Thyroid gland (tissue), 4 donors: ENCODE data around the gene DNAJB12. TPM values are rescaled to one million over a fixed set of nuclear protein-coding genes. Genes with fewer than 3 reads are reported as not detected.

Experiments used
- DNase-seq, 2 donors: peaks; one replicate each; pipeline ENCODE4 v3.0.0-alpha.2; 2019
- H3K27ac ChIP-seq, 3 donors: fragments of 200-600 bp; sonication (generic); 1 replicate in 2 of 3; 2 replicates in 1 of 3; pipeline ENCODE4 v1.5.1; 2016 to 2019; ENCODE audit warnings: mild to moderate bottlenecking in 1 of 3, moderate library complexity in 1 of 3
- H3K27me3 ChIP-seq: fragments of 200-600 bp; sonication (generic); one replicate; pipeline ENCODE4 v1.5.1; 2019
- H3K36me3 ChIP-seq, 2 donors: fragments of 200-600 bp; sonication (generic); one replicate each; pipeline ENCODE4 v1.5.1; 2016 to 2019
- H3K4me1 ChIP-seq, 2 donors: fragments of 200-600 bp; sonication (generic); one replicate each; pipeline ENCODE4 v1.5.1; 2017 to 2019
- H3K4me3 ChIP-seq, 3 donors: fragments of 200-600 bp; sonication (generic); replicated peaks in 1 of 3; 1 replicate in 2 of 3; 2 replicates in 1 of 3; pipeline ENCODE4 v1.5.1; 2016; ENCODE audit warnings: mild to moderate bottlenecking in 1 of 3
- H3K9me3 ChIP-seq: fragments of 200-600 bp; sonication (generic); one replicate; pipeline ENCODE4 v1.5.1; 2017
- POLR2A ChIP-seq, 2 donors: fragments of 450-650 bp; IDR thresholded peaks; one replicate each; pipeline ENCODE4 v1.6.1; 2017; ENCODE audit warnings: antibody characterized with exemption in 2 of 2, mild to moderate bottlenecking in 2 of 2, moderate library complexity in 1 of 2
- WGBS, 2 donors: methylation state at CpG; one replicate each; pipeline ENCODE4 v1.1.5; 2017; 5-methylcytosine and 5-hydroxymethylcytosine counted together
- intact Hi-C: fragments of 100-400 bp; cut with DNase I; formaldehyde crosslinking; loops from one replicate; pipeline ENCODE4 v1.15.1; 2023
- small RNA-seq: library from RNA; depleted of rRNA; stranded (forward); fragments of <200 nt; gene quantifications from one replicate; pipeline ENCODE3, GENCODE V24; 2016
- total RNA-seq, 4 donors: library from RNA; depleted of rRNA; stranded (reverse); fragments of >200 nt; gene quantifications; one replicate each; pipeline ENCODE4 v1.2.3, GENCODE V29; 2016
- TF ChIP-seq, protein P1 (sequence below), 6 experiments: fragments of 200-600 bp in 3 of 6; fragments of 450-650 bp in 3 of 6; sonication (generic) in 3 of 6; IDR thresholded peaks; one replicate each; pipeline ENCODE4 v1.5.1; 2016 to 2019; ENCODE audit warnings: antibody characterized with exemption in 6 of 6, mild to moderate bottlenecking in 2 of 6, inconsistent platforms in 1 of 6, moderate library complexity in 1 of 6

Gene DNAJB12
- total RNA-seq, 4 donors from 2014 or later = 31.6 to 49.7 (median 44.1) TPM

DNA sequence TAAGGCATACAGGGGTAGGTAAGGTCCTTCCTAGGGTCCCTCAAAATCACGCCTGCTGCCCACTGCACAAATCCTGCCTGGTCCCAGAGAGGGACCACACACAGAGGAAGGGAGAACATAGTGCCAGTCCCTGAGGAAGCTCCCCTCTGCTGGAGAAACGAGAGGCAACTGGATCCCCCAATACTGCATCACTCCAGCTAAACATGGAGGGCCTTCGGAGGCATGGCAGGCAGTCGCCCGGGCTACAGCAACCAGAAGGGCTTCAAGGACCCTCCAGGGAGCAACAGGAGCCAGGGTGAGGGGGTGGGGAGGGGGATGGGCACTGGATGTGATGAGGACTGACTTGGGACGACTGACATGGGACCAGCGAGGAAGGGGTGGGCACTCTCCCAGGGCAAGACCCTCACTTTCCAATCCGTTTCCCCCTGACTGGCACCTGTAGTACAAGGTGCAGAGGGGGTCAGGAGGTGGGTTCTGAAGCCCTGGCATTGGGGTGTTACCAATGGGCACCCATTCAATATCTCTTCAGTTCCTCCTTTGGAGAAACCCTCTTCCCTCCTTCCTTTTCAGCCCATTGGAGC lies 59.3 kb downstream of the DNAJB12 start:
- Histone ChIP-seq H3K36me3 (no peaks in the 10 kb centered on the region), H3K4me1 (peaks cover 12 to 19% of the 10 kb centered on the region in 2 donors), H3K27me3 (no peaks in the 10 kb centered on the region), H3K27ac (no peak overlapping the region), H3K9me3 (no peaks in the 10 kb centered on the region), H3K4me3 (no peak overlapping the region)
- intact Hi-C loops = no loop called here
- 62 to 83% methylated on average over 8 of the region's 8 CpGs for WGBS, 2 donors
- no peak for DNase-seq
- TF ChIP-seq, protein P1, sequence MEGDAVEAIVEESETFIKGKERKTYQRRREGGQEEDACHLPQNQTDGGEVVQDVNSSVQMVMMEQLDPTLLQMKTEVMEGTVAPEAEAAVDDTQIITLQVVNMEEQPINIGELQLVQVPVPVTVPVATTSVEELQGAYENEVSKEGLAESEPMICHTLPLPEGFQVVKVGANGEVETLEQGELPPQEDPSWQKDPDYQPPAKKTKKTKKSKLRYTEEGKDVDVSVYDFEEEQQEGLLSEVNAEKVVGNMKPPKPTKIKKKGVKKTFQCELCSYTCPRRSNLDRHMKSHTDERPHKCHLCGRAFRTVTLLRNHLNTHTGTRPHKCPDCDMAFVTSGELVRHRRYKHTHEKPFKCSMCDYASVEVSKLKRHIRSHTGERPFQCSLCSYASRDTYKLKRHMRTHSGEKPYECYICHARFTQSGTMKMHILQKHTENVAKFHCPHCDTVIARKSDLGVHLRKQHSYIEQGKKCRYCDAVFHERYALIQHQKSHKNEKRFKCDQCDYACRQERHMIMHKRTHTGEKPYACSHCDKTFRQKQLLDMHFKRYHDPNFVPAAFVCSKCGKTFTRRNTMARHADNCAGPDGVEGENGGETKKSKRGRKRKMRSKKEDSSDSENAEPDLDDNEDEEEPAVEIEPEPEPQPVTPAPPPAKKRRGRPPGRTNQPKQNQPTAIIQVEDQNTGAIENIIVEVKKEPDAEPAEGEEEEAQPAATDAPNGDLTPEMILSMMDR (IDR thresholded peaks at IDR 0.05) = no peak
- TF ChIP-seq POLR2A (IDR thresholded peaks at IDR 0.05) = no peak

DNA sequence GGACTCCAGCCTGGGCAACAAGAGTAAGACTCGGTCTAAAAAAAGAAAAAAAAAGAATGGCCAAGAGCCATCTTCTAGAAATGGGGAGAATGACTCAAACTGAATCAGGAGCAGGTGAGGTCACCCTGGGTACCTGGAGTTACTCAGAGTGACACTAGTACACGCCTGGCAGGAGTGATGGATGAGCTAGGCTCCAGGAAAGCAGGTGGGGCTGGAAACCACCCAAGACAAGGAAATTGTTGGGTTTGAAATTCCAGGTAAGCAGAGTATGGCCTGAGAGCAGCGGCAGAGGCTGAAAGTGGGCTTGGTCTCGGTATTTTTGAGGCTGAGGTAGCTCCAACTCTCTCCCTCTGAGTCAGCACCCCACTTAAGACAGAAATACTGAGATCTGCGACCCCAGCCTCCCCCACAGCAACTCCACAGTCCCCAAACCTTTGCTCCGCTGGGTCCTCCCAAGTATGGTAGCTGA lies 62.5 kb downstream of the DNAJB12 start:
- peaks cover 4 to 10% of the 10 kb centered on the region in 2 donors for H3K4me1 ChIP-seq
- H3K9me3 ChIP-seq = no peaks in the 10 kb centered on the region
- 47 to 60% methylated on average over 5 to 6 of the region's 6 CpGs for WGBS, 2 donors
- DNase-seq = peak; percentile 66
- H3K27ac ChIP-seq = peak overlapping the region in 1 of 3 donors; percentile 26
- no peak overlapping the region for H3K4me3 ChIP-seq
- intact Hi-C loops = no loop called here
- no peaks in the 10 kb centered on the region for H3K36me3 ChIP-seq
- H3K27me3 ChIP-seq = no peaks in the 10 kb centered on the region
- TF ChIP-seq, protein P1 (IDR thresholded peaks at IDR 0.05) = no peak

DNA sequence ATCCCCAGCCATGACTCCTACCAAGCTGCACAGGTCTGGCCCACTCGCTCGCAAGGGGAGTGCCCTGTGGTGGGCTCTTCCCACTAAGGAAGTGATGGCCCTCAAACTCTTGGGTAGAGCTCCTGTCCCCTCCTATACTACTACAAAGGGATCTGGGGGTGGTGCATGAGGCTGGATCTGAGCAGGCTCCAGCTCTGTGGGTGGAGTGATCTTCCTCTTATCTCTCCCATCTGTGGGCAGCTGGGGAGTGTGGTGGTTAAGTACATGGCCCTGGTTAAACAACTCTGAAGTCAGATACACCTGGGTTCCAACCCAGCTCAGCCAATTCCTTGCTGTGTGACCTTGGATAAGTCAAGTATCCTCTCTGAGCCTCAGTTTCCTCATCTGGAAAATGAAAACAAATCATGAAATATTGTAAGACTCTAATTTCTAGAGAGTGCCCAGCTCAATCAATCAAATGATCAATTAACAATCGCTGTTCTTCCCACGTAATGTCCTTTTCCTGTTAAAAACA lies 63.6 kb downstream of the DNAJB12 start:
- Histone ChIP-seq H3K4me3 (no peak overlapping the region), H3K36me3 (no peaks in the 10 kb centered on the region), H3K27ac (no peak overlapping the region), H3K27me3 (no peaks in the 10 kb centered on the region), H3K9me3 (no peaks in the 10 kb centered on the region), H3K4me1 (peaks cover 8 to 10% of the 10 kb centered on the region in 2 donors)
- WGBS, 2 donors = 98 to 100% methylated on average over 4 of the region's 4 CpGs
- DNase-seq = no peak
- intact Hi-C loops = no loop called here
- TF ChIP-seq POLR2A (IDR thresholded peaks at IDR 0.05) = no peak

DNA sequence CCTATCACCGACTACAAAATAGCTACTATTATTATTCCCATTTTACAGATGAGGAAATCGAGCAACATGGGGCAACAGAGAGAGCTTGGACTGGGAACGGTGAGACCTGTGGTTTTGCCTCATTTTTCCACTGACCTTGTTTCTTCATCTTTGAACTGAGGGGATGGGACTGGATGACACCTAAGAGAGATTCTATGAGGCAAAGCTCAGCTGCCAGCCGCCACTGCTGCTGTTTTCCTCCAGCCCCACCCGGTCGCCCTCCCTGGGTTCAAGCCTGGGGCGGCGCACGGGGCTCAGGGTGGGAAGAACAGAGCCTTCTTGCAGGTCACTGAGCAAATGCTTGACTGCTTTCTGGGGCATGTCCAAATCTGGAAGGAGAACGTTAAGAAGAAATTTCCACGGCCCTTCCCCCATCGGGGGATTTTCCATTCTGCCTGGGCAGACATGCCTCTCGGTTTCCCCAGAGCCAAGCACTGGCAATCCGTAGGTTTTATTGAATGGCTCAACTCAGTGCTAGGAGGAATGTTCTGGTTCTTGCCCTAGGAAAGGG lies 68.7 kb downstream of the DNAJB12 start:
- peaks cover 16 to 18% of the 10 kb centered on the region in 2 donors for H3K4me1 ChIP-seq
- H3K4me3 ChIP-seq = no peak overlapping the region
- intact Hi-C loops = no loop called here
- no peaks in the 10 kb centered on the region for H3K36me3 ChIP-seq
- peak overlapping the region; percentile 77 to 91 (median 88) for H3K27ac ChIP-seq
- 35 to 42% methylated on average over 10 to 14 of the region's 14 CpGs for WGBS, 2 donors
- DNase-seq = peak; percentile 95 to 96
- TF ChIP-seq, protein P1 (IDR thresholded peaks at IDR 0.05) = peak in 1 of 6 experiments; percentile 20
- peak in 1 of 2 donors; percentile 46 for TF ChIP-seq POLR2A (IDR thresholded peaks at IDR 0.05)
- no peaks in the 10 kb centered on the region for H3K27me3 ChIP-seq
- H3K9me3 ChIP-seq = no peaks in the 10 kb centered on the region

DNA sequence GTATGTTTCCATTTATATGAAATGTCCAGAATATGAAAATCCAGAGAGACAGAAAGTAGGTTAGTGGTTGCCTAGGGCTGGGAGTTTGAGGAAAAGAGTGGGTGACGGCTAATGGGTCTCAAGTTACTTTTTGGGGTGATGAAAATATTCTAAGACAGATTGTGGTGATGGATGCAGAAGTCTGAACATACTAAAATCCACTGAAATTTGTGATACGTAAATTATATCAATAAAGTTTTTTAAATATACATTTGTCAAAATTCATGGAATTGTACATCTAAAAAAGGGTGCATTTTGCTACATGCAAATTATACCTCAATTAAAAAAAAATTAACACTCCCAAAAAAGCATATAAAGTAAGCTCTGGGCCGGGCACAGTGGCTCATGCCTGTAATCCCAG lies 71.6 kb downstream of the DNAJB12 start:
- DNase-seq = no peak
- Histone ChIP-seq H3K9me3 (no peaks in the 10 kb centered on the region), H3K36me3 (no peaks in the 10 kb centered on the region), H3K27ac (no peak overlapping the region), H3K4me1 (peaks cover 16 to 18% of the 10 kb centered on the region in 2 donors), H3K27me3 (no peaks in the 10 kb centered on the region), H3K4me3 (no peak overlapping the region)
- 64 to 83% methylated on average over 3 of the region's 3 CpGs for WGBS, 2 donors
- intact Hi-C loops = no loop called here
- no peak for TF ChIP-seq POLR2A (IDR thresholded peaks at IDR 0.05)
- TF ChIP-seq, protein P1 (IDR thresholded peaks at IDR 0.05) = no peak

Small RNA genes within 50 kb of the gene (small RNA-seq; reads per million reads assigned to genes)
- not detected for gene RNU6-805P

Other genes with a start within 250 kb of the DNAJB12 start
- gene ANAPC16, start 138.9 kb downstream of the DNAJB12 start, total RNA-seq = 100 to 1,000 TPM; 100 to 214 (median 129) TPM
- 10 to 100 TPM; 26.7 to 30.3 (median 28.1) TPM for gene ASCC1, start 138.6 kb downstream of the DNAJB12 start, total RNA-seq
- 100 to 1,000 TPM in 3 of 4 donors, 10 to 100 TPM in 1; 93.0 to 309 (median 134) TPM for gene DDIT4, start 81.0 kb downstream of the DNAJB12 start, total RNA-seq